H9 (cell line): ENCODE measurements around the gene SIX1. TPM values are rescaled to one million over a fixed set of nuclear protein-coding genes. Genes with fewer than 3 reads are reported as not detected.

ENCODE experiments used
- DNase-seq: peaks from one replicate; pipeline ENCODE4 v3.0.0-alpha.2; 2017
- H2AFZ ChIP-seq: one replicate; pipeline ENCODE4 v1.6.1; 2013; ENCODE audit warnings: mild to moderate bottlenecking, low read length, control low read depth, moderate library complexity
- H2AK5ac ChIP-seq: 2 replicates; pipeline ENCODE4 v1.6.1; 2013; ENCODE audit warnings: low read length, control low read depth, mixed read lengths; ENCODE audit not compliant: insufficient read length
- H2BK120ac ChIP-seq: one replicate; pipeline ENCODE4 v1.6.1; 2013; ENCODE audit warnings: low read depth, mild to moderate bottlenecking, low read length, control low read depth, inconsistent platforms; ENCODE audit not compliant: poor library complexity, severe bottlenecking
- H2BK12ac ChIP-seq: 2 replicates; pipeline ENCODE4 v1.6.1; 2013; ENCODE audit warnings: low read length, control low read depth, mixed read lengths, low read depth; ENCODE audit not compliant: insufficient read length
- H2BK15ac ChIP-seq: 2 replicates; pipeline ENCODE4 v1.6.1; 2013; ENCODE audit warnings: low read depth, low read length, control low read depth
- H2BK20ac ChIP-seq: one replicate; pipeline ENCODE4 v1.6.1; 2013; ENCODE audit warnings: low read depth, mild to moderate bottlenecking, low read length, control low read depth, inconsistent platforms; ENCODE audit not compliant: poor library complexity, severe bottlenecking
- H2BK5ac ChIP-seq: 2 replicates; pipeline ENCODE4 v1.6.1; 2013; ENCODE audit warnings: low read length, control low read depth, mixed read lengths; ENCODE audit not compliant: insufficient read length
- H3K14ac ChIP-seq: 2 replicates; pipeline ENCODE4 v1.6.1; 2013; ENCODE audit warnings: low read length, control low read depth; ENCODE audit not compliant: insufficient read depth
- H3K18ac ChIP-seq: 2 replicates; pipeline ENCODE4 v1.6.1; 2013; ENCODE audit warnings: low read depth, mild to moderate bottlenecking, mixed read lengths, low read length, control low read depth; ENCODE audit not compliant: insufficient read length
- H3K23ac ChIP-seq: 2 replicates; pipeline ENCODE4 v1.6.1; 2013; ENCODE audit warnings: low read length, control low read depth, mixed read lengths, low read depth; ENCODE audit not compliant: insufficient read length
- H3K23me2 ChIP-seq: 2 replicates; pipeline ENCODE4 v1.6.1; 2013; ENCODE audit warnings: low read depth, mild to moderate bottlenecking, mixed read lengths, low read length, control low read depth; ENCODE audit not compliant: insufficient read length, poor library complexity, severe bottlenecking
- H3K27ac ChIP-seq: 2 replicates; pipeline ENCODE4 v1.5.1; 2013; ENCODE audit warnings: low read length, control low read depth, mixed read lengths, low read depth; ENCODE audit not compliant: insufficient read length
- H3K27me3 ChIP-seq: 2 replicates; pipeline ENCODE4 v1.6.1; 2013; ENCODE audit warnings: low read length, control low read depth, inconsistent platforms; ENCODE audit not compliant: insufficient read depth
- H3K4ac ChIP-seq: 2 replicates; pipeline ENCODE4 v1.6.1; 2013; ENCODE audit warnings: low read depth, mild to moderate bottlenecking, control low read depth, inconsistent platforms, low read length, moderate library complexity
- H3K4me1 ChIP-seq: 2 replicates; pipeline ENCODE4 v1.6.1; 2013; ENCODE audit warnings: low read length, control low read depth, inconsistent platforms; ENCODE audit not compliant: insufficient read depth
- H3K4me2 ChIP-seq: 2 replicates; pipeline ENCODE4 v1.6.1; 2013; ENCODE audit warnings: low read length, control low read depth, mixed read lengths; ENCODE audit not compliant: insufficient read length, insufficient read depth
- H3K56ac ChIP-seq: 2 replicates; pipeline ENCODE4 v1.6.1; 2013; ENCODE audit warnings: low read depth, mild to moderate bottlenecking, mixed read lengths, low read length, control low read depth; ENCODE audit not compliant: insufficient read length
- H3K79me1 ChIP-seq: 2 replicates; pipeline ENCODE4 v1.6.1; 2013; ENCODE audit warnings: low read depth, mild to moderate bottlenecking, moderate library complexity, low read length, control low read depth, inconsistent platforms; ENCODE audit not compliant: insufficient read depth, poor library complexity, severe bottlenecking
- H3K79me2 ChIP-seq: 2 replicates; pipeline ENCODE4 v1.6.1; 2013; ENCODE audit warnings: low read length, control low read depth, inconsistent platforms; ENCODE audit not compliant: insufficient read depth
- H3K9ac ChIP-seq: 2 replicates; pipeline ENCODE4 v1.6.1; 2013; ENCODE audit warnings: low read length, control low read depth, mixed read lengths; ENCODE audit not compliant: insufficient read length; ENCODE audit errors: extremely low read depth
- H3K9me3 ChIP-seq: one replicate; pipeline ENCODE4 v1.6.1; 2013; ENCODE audit warnings: low read depth, low read length, inconsistent platforms; ENCODE audit not compliant: control insufficient read depth
- H3T11ph ChIP-seq: one replicate; pipeline ENCODE4 v1.6.1; 2013; ENCODE audit warnings: mild to moderate bottlenecking, low read length, control low read depth, inconsistent platforms
- H4K20me1 ChIP-seq: one replicate; pipeline ENCODE4 v1.6.1; 2013; ENCODE audit not compliant: control insufficient read depth, insufficient read length, insufficient read depth
- H4K5ac ChIP-seq: 2 replicates; pipeline ENCODE4 v1.6.1; 2013; ENCODE audit warnings: low read depth, mild to moderate bottlenecking, mixed read lengths, low read length, control low read depth; ENCODE audit not compliant: insufficient read length
- H4K8ac ChIP-seq: replicated peaks from 2 replicates; pipeline ENCODE4 v1.6.1; 2013; ENCODE audit warnings: low read length, control low read depth, mixed read lengths, low read depth; ENCODE audit not compliant: insufficient read length
- H4K91ac ChIP-seq: 2 replicates; pipeline ENCODE4 v1.6.1; 2013; ENCODE audit warnings: low read depth, mild to moderate bottlenecking, moderate library complexity, mixed read lengths, low read length, control low read depth; ENCODE audit not compliant: insufficient read length
- H3K27ac Mint-ChIP-seq, 3 experiments: 2 replicates in 2 of 3; 3 replicates in 1 of 3; pipeline ENCODE4 v1.8.0; 2020 to 2021; ENCODE audit warnings: mixed read lengths in 3 of 3, mild to moderate bottlenecking in 1 of 3, moderate library complexity in 1 of 3
- H3K27me3 Mint-ChIP-seq: 2 replicates; pipeline ENCODE4 v1.8.0; 2021; ENCODE audit warnings: low read depth, mild to moderate bottlenecking, moderate library complexity, mixed read lengths
- H3K36me3 Mint-ChIP-seq, 3 experiments: 2 replicates in 2 of 3; 3 replicates in 1 of 3; pipeline ENCODE4 v1.8.0; 2020 to 2021; ENCODE audit warnings: low read depth in 3 of 3, mixed read lengths in 3 of 3; ENCODE audit not compliant: insufficient read depth in 1 of 3
- H3K4me1 Mint-ChIP-seq, 2 experiments: 2 replicates each; pipeline ENCODE4 v1.8.0; 2020; ENCODE audit warnings: mixed read lengths in 2 of 2
- H3K4me3 Mint-ChIP-seq, 2 experiments: 2 replicates in 1 of 2; 3 replicates in 1 of 2; pipeline ENCODE4 v1.8.0; 2020 to 2021; ENCODE audit warnings: mild to moderate bottlenecking in 2 of 2, mixed read lengths in 2 of 2, moderate library complexity in 1 of 2
- H3K9me3 Mint-ChIP-seq, 2 experiments: 2 replicates in 1 of 2; 3 replicates in 1 of 2; pipeline ENCODE4 v1.8.0; 2020; ENCODE audit warnings: mild to moderate bottlenecking in 2 of 2, mixed read lengths in 2 of 2, moderate library complexity in 1 of 2
- CTCF ChIP-seq: fragments of 200-600 bp; sonication (generic); conservative IDR thresholded peaks from 3 replicates; pipeline ENCODE4 v1.8.0; 2021; ENCODE audit warnings: antibody characterized with exemption, mild to moderate bottlenecking
- total RNA-seq: library from RNA; stranded (reverse); gene quantifications from 2 replicates; pipeline ENCODE4 v1.2.1, GENCODE V29; 2021

Gene SIX1
- total RNA-seq, 1 experiment from 2014 or later: 0.17 TPM

DNA sequence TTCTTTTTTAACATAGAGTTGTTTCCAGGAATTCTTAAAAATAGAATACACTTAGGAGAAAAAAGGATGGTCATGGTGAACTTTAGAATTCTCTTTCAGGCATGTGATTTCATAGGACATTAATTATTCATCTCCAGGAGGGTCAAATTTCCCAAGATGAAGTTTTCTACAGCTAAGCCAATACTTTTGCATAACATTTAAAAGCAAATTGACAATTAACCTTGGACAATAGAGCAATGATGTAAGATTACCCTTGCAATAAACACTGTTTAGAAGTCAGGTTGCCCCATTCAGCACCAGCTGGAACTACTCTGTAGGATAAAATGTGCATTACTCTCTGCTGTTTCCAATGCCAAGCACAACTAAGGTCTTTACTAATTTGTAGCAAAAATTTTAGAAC is 49.5 kb downstream of the SIX1 start:
- Histone ChIP-seq H3K23ac (no peak overlapping the region), H3K27ac (no peak overlapping the region), H3K9ac (no peak overlapping the region), H4K91ac (no peak overlapping the region), H3K23me2 (no peaks in the 10 kb centered on the region), H3K9me3 (no peaks in the 10 kb centered on the region), H3K4me2 (no peak overlapping the region), H2BK15ac (no peak overlapping the region), H2AFZ (no peak overlapping the region), H4K5ac (no peak overlapping the region), H2BK20ac (no peak overlapping the region), H2BK12ac (no peak overlapping the region), H2BK5ac (no peak overlapping the region), H3K18ac (no peak overlapping the region), H2AK5ac (no peak overlapping the region), H3K56ac (no peak overlapping the region), H3K79me1 (no peaks in the 10 kb centered on the region), H3K27me3 (no peaks in the 10 kb centered on the region), H4K8ac (no peak overlapping the region), H2BK120ac (no peak overlapping the region), H3K14ac (no peak overlapping the region), H3K4ac (no peak overlapping the region), H3K4me1 (no peaks in the 10 kb centered on the region; the same call in 1 of the 2 replicates), H3K79me2 (no peaks in the 10 kb centered on the region), H3T11ph (no peak overlapping the region), H4K20me1 (no peaks in the 10 kb centered on the region)
- Mint-ChIP-seq H3K36me3 (no peaks in the 10 kb centered on the region), H3K27me3 (no peaks in the 10 kb centered on the region), H3K27ac (no peak overlapping the region), H3K4me3 (no peak overlapping the region), H3K4me1 (peaks cover 10 to 11% of the 10 kb centered on the region in 2 experiments), H3K9me3 (no peaks in the 10 kb centered on the region; a peak in 1 of 5 replicates)
- no peak for DNase-seq
- no peak for TF ChIP-seq CTCF
